Measurements from ENCODE around the gene ANXA10. TPM values are rescaled to one million over a fixed set of nuclear protein-coding genes. Genes with fewer than 3 reads are reported as not detected.
A peak's percentile ranks its signal among the peaks of the same experiment; 100 is the strongest.

Gene ANXA10
- polyA plus RNA-seq, 1 of the 3 experiments (the other 2 are of a cell fraction): 0.23 TPM

DNA sequence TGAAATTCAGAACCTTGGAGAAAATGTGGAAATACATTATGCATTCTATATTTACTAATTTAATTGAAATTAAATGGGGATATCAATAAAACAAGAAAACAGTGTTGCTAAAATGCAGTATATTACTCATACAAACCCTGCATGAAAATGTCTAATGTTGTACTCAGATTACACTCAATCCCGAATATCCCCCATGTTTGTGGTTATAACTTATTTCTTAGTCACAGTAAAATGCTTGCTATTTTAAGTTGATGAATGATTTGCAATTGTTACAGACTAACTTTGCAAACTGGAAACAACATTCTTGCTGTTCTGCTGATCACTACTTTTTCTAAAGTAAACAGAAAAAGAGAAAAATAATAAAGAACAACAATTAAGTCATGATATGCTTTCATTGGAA is 33.1 kb upstream of the ANXA10 start (continued):
- TF ChIP-seq TEAD4 (IDR thresholded peaks at IDR 0.05; ENCODE audit: borderline replicate concordance, insufficient read depth) (no peak), SIN3A (IDR thresholded peaks at IDR 0.05; ENCODE audit: borderline replicate concordance, low read depth, low read length) (no peak), FOXM1 (IDR thresholded peaks at IDR 0.05; ENCODE audit: low read depth) (no peak), ELF1 (IDR thresholded peaks at IDR 0.05) (no peak), RAD21 (IDR thresholded peaks at IDR 0.05; ENCODE audit: low read length) (no peak), CHD2 (IDR thresholded peaks at IDR 0.05; ENCODE audit: low read length, partially characterized antibody) (no peak), TAF1 (IDR thresholded peaks at IDR 0.05; ENCODE audit: borderline replicate concordance, low read depth, low read length) (no peak), RFX5 (IDR thresholded peaks at IDR 0.05; ENCODE audit: low read length) (no peak), FOXJ3 (CRISPR knock-in tag; IDR thresholded peaks at IDR 0.05) (no peak), NRF1 (IDR thresholded peaks at IDR 0.05; ENCODE audit: low read depth, low read length) (no peak)
- TF ChIP-seq, protein P1, sequence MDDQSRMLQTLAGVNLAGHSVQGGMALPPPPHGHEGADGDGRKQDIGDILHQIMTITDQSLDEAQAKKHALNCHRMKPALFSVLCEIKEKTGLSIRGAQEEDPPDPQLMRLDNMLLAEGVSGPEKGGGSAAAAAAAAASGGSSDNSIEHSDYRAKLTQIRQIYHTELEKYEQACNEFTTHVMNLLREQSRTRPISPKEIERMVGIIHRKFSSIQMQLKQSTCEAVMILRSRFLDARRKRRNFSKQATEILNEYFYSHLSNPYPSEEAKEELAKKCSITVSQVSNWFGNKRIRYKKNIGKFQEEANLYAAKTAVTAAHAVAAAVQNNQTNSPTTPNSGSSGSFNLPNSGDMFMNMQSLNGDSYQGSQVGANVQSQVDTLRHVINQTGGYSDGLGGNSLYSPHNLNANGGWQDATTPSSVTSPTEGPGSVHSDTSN (IDR thresholded peaks at IDR 0.05): peak; percentile 52

DNA sequence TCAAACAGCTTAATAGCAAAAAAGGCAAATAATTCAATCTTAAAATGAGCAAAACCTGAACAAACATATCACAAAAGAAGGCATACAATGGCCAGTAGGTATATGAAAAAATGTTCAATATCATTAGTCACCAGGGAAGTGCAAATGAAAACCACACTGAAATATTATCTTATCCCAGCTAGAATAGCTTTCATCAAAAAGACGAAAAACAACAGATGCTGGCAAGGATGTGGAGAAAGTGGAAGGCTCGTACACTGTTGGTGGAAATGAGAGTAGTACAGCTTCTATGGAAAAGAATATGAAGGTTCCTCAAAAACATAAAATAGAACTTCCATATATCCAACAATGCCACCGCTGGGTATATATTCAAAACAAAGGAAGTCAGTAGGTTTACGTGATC is 29.3 kb upstream of the ANXA10 start:
- Histone ChIP-seq H3K9ac (no peak overlapping the region), H3K27ac (ENCODE audit: low read depth in 2 of 2, low read length in 1 of 2) (no peak overlapping the region), H3K79me2 (ENCODE audit: insufficient read depth) (no peaks in the 10 kb centered on the region), H4K20me1 (ENCODE audit: insufficient read depth) (no peaks in the 10 kb centered on the region), H3K4me1 (ENCODE audit: control insufficient read depth in 1 of 2, insufficient read depth in 2 of 2, low read depth in 1 of 2, low read length in 1 of 2) (no peaks in the 10 kb centered on the region), H2AFZ (ENCODE audit: low read depth) (no peak overlapping the region), H3K36me3 (replicated peaks in 1 of 2; ENCODE audit: control insufficient read depth in 1 of 2, insufficient read depth in 2 of 2, low read length in 1 of 2) (no peaks in the 10 kb centered on the region), H3K4me2 (no peak overlapping the region), H3K4me3 (ENCODE audit: low read depth in 2 of 2, low read length in 1 of 2) (no peak overlapping the region), H3K27me3 (ENCODE audit: insufficient read depth) (no peaks in the 10 kb centered on the region), H3K9me3 (no peaks in the 10 kb centered on the region), H3K9me2 (no peaks in the 10 kb centered on the region), H3F3A (replicated peaks; ENCODE audit: insufficient read depth) (no peaks in the 10 kb centered on the region)
- DNase-seq: no peak
- ChIA-PET POLR2A (no interaction called here), CTCF (interaction anchor here (1.0 kb wide), 1 partner anchor 22 kb away, joined by 3 read pairs; no protein-coding TSS in a partner anchor)
- TF ChIP-seq MEF2A (IDR thresholded peaks at IDR 0.05; ENCODE audit: borderline replicate concordance, low read depth) (no peak), CHD2 (IDR thresholded peaks at IDR 0.05; ENCODE audit: low read length, partially characterized antibody) (no peak), POLR2AphosphoS5 (IDR thresholded peaks at IDR 0.05; ENCODE audit: low read depth, low read length) (no peak), ELF1 (IDR thresholded peaks at IDR 0.05) (no peak), FOXM1 (IDR thresholded peaks at IDR 0.05; ENCODE audit: low read depth) (no peak)
- TF ChIP-seq, protein P2, sequence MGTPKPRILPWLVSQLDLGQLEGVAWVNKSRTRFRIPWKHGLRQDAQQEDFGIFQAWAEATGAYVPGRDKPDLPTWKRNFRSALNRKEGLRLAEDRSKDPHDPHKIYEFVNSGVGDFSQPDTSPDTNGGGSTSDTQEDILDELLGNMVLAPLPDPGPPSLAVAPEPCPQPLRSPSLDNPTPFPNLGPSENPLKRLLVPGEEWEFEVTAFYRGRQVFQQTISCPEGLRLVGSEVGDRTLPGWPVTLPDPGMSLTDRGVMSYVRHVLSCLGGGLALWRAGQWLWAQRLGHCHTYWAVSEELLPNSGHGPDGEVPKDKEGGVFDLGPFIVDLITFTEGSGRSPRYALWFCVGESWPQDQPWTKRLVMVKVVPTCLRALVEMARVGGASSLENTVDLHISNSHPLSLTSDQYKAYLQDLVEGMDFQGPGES (IDR thresholded peaks at IDR 0.05; ENCODE audit: low read depth, low read length): no peak
- 48% methylated on average over 4 of the region's 4 CpGs for WGBS (ENCODE audit: low lambda C conversion rate)

DNA sequence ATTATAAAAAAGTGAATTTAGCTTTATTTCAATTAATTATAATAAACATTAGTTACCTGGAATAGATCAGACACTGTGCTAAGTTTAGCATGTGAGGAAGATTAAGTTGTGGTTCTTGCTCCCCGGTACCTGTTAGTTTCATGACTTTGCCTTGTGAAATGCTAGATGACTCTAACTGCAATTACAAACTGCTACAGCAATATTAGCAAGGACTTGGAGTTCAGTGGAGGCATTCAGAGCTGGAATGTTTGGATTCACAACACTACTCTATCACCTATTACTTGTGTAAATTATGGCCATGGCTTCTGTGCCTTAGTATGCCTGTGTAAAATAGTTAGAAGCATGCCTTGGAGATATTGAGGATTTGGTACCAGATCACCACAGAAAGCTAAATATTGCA is 21.4 kb upstream of the ANXA10 start:
- Histone ChIP-seq H3K4me2 (no peak overlapping the region), H3K4me3 (ENCODE audit: low read depth in 2 of 2, low read length in 1 of 2) (no peak overlapping the region), H3K36me3 (replicated peaks in 1 of 2; ENCODE audit: control insufficient read depth in 1 of 2, insufficient read depth in 2 of 2, low read length in 1 of 2) (no peaks in the 10 kb centered on the region), H3F3A (replicated peaks; ENCODE audit: insufficient read depth) (no peaks in the 10 kb centered on the region), H3K27me3 (ENCODE audit: insufficient read depth) (no peaks in the 10 kb centered on the region), H3K79me2 (ENCODE audit: insufficient read depth) (no peaks in the 10 kb centered on the region), H3K9ac (no peak overlapping the region), H3K9me2 (no peaks in the 10 kb centered on the region), H3K4me1 (ENCODE audit: control insufficient read depth in 1 of 2, insufficient read depth in 2 of 2, low read depth in 1 of 2, low read length in 1 of 2) (no peaks in the 10 kb centered on the region), H3K9me3 (no peaks in the 10 kb centered on the region), H2AFZ (ENCODE audit: low read depth) (no peak overlapping the region), H3K27ac (ENCODE audit: low read depth in 2 of 2, low read length in 1 of 2) (no peak overlapping the region), H4K20me1 (ENCODE audit: insufficient read depth) (no peaks in the 10 kb centered on the region)
- no peak for DNase-seq
- ChIA-PET POLR2A (no interaction called here), CTCF (interaction anchor here (0.6 to 1.3 kb wide), 2 partner anchors 8 to 168 kb away, joined by 3 read pairs; no protein-coding TSS in a partner anchor)
- 74% methylated on average over 1 of the region's 1 CpG for WGBS (ENCODE audit: low lambda C conversion rate)
- TF ChIP-seq EP300 (IDR thresholded peaks at IDR 0.05; ENCODE audit: borderline replicate concordance in 1 of 2, low read depth in 1 of 2, low read length in 1 of 2) (no peak), JUND (IDR thresholded peaks at IDR 0.05) (no peak), NRF1 (IDR thresholded peaks at IDR 0.05; ENCODE audit: low read depth, low read length) (no peak), RCOR1 (IDR thresholded peaks at IDR 0.05; ENCODE audit: low read length) (no peak), GATA2 (CRISPR knock-in tag; IDR thresholded peaks at IDR 0.05) (no peak), CHD2 (IDR thresholded peaks at IDR 0.05; ENCODE audit: low read length, partially characterized antibody) (no peak)
- TF ChIP-seq, protein P3, sequence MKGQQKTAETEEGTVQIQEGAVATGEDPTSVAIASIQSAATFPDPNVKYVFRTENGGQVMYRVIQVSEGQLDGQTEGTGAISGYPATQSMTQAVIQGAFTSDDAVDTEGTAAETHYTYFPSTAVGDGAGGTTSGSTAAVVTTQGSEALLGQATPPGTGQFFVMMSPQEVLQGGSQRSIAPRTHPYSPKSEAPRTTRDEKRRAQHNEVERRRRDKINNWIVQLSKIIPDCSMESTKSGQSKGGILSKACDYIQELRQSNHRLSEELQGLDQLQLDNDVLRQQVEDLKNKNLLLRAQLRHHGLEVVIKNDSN (IDR thresholded peaks at IDR 0.05; ENCODE audit: borderline replicate concordance, low read depth): no peak
